ENCODE data around the gene MXD4.
"Not testable (repeated sequence)": the region's sequence is repeated elsewhere in the genome, so short reads cannot be mapped to it uniquely, and the experiment has no call there.

The MXD4 gene

DNA sequence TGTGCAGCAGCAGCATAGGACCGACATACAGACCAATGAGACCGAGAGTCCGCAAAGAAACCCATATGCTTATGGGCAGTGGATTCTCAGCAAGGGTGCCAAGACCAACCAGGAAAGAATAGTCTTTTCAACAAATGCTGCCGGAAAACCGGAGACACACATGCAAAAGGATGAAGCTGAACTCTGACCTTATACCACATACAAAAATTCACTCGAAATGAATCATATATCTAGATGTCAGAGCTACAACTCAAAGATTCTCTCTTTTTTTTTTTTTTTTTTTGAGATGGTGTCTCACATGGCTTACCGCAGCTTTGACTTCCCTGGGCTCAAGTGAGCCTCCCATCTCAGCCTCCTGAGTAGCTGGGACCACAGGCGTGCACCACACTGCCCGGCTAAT is 16.0 kb upstream of the MXD4 start:
- Histone ChIP-seq H3K36me3 (ENCODE audit: insufficient read depth) (no peaks in the 10 kb centered on the region), H3K27me3 (ENCODE audit: insufficient read depth, low read depth) (no peaks in the 10 kb centered on the region), H4K20me1 (ENCODE audit: insufficient read depth) (no peaks in the 10 kb centered on the region), H3K27ac (no peak overlapping the region), H3K4me3 (IDR thresholded peaks at IDR 0.05; ENCODE audit: insufficient read depth, low read depth, low read length) (no peak overlapping the region), H3K79me2 (ENCODE audit: insufficient read depth, low read depth) (no peaks in the 10 kb centered on the region), H2AFZ (ENCODE audit: low read depth) (no peak overlapping the region), H3K9ac (no peak overlapping the region), H3K4me2 (no peak overlapping the region), H3K4me1 (ENCODE audit: low read depth, poor library complexity, severe bottlenecking) (no peaks in the 10 kb centered on the region)
- TF ChIP-seq, protein P1, sequence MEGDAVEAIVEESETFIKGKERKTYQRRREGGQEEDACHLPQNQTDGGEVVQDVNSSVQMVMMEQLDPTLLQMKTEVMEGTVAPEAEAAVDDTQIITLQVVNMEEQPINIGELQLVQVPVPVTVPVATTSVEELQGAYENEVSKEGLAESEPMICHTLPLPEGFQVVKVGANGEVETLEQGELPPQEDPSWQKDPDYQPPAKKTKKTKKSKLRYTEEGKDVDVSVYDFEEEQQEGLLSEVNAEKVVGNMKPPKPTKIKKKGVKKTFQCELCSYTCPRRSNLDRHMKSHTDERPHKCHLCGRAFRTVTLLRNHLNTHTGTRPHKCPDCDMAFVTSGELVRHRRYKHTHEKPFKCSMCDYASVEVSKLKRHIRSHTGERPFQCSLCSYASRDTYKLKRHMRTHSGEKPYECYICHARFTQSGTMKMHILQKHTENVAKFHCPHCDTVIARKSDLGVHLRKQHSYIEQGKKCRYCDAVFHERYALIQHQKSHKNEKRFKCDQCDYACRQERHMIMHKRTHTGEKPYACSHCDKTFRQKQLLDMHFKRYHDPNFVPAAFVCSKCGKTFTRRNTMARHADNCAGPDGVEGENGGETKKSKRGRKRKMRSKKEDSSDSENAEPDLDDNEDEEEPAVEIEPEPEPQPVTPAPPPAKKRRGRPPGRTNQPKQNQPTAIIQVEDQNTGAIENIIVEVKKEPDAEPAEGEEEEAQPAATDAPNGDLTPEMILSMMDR (conservative IDR thresholded peaks at IDR 0.05; ENCODE audit: low read depth, low read length), result no peak

GRCh38 chr4:2276581-2277325 is 14.8 kb upstream of the MXD4 start:
- no peaks in the 10 kb centered on the region for H3K36me3 ChIP-seq (ENCODE audit: insufficient read depth)
- TF ChIP-seq, protein P1 (conservative IDR thresholded peaks at IDR 0.05; ENCODE audit: low read depth, low read length), result no peak
- H3K79me2 ChIP-seq (ENCODE audit: insufficient read depth, low read depth), result no peaks in the 10 kb centered on the region
- H3K4me3 ChIP-seq (IDR thresholded peaks at IDR 0.05; ENCODE audit: insufficient read depth, low read depth, low read length), result no peak overlapping the region
- no peak overlapping the region for H3K9ac ChIP-seq
- H4K20me1 ChIP-seq (ENCODE audit: insufficient read depth), result no peaks in the 10 kb centered on the region
- no peak overlapping the region for H2AFZ ChIP-seq (ENCODE audit: low read depth)
- H3K4me1 ChIP-seq (ENCODE audit: low read depth, poor library complexity, severe bottlenecking), result no peaks in the 10 kb centered on the region
- H3K27ac ChIP-seq, result no peak overlapping the region
- H3K27me3 ChIP-seq (ENCODE audit: insufficient read depth, low read depth), result no peaks in the 10 kb centered on the region
- no peak overlapping the region for H3K4me2 ChIP-seq

DNA sequence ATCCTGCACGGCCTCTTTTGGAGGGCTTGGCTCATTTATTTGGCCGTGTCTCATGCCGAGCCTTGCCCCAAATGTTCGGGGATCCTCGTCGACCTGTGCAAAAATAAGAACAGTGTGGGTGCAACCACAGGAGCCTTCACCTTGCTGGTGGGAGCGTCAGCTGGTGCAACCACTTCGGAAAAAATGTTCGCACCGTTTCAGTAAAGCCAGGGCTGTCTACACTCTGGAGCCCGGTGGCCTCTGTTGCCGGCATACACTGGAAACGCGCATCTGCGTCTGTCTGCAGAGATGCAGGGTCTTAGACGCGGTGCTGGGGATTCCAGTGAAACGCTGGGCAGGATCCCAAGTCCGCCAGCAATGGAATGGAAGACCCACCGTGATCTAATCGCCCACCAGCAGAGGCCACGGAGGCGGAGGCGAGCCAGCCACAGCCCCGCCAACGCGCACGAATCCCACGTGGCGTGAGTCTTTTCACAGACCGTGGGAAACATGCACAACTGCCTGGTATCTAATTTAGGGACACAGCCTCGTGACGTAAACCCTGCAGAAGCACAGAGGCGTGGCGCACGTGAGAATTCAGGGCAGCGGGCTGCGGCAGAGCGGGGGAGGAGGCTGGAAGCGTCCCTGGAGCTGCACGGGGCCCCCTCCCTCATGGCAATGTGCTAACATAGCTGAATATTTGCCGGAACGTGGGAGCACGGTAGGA is 13.8 kb upstream of the MXD4 start:
- Histone ChIP-seq H3K4me2 (no peak overlapping the region), H3K27ac (no peak overlapping the region), H3K79me2 (ENCODE audit: insufficient read depth, low read depth) (no peaks in the 10 kb centered on the region), H3K36me3 (ENCODE audit: insufficient read depth) (no peaks in the 10 kb centered on the region), H3K27me3 (ENCODE audit: insufficient read depth, low read depth) (no peaks in the 10 kb centered on the region), H3K4me1 (ENCODE audit: low read depth, poor library complexity, severe bottlenecking) (no peaks in the 10 kb centered on the region), H3K9ac (no peak overlapping the region), H3K4me3 (IDR thresholded peaks at IDR 0.05; ENCODE audit: insufficient read depth, low read depth, low read length) (no peak overlapping the region), H4K20me1 (ENCODE audit: insufficient read depth) (no peaks in the 10 kb centered on the region), H2AFZ (ENCODE audit: low read depth) (no peak overlapping the region)
- TF ChIP-seq, protein P1 (conservative IDR thresholded peaks at IDR 0.05; ENCODE audit: low read depth, low read length), result no peak

DNA sequence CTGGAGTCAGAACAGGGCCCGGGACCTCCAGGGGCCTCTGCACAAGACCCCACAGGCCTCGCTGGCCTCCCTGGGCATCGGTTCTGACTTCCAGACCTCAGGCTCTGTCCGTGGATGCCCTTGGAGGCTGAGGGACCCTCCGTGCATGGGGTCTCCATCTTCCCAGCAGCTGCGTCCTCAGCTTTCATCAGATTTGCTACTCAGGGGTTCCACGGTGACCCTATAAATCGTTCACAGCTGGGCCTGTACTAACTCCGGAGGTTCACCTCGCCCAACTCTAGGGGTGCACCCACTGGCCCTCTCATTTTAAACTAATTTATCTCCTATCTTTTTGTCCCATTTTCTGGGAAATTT is 13.1 kb upstream of the MXD4 start:
- not testable (repeated sequence) for H4K20me1 ChIP-seq (ENCODE audit: insufficient read depth); H3K4me2 ChIP-seq; H2AFZ ChIP-seq (ENCODE audit: low read depth); H3K4me1 ChIP-seq (ENCODE audit: low read depth, poor library complexity, severe bottlenecking); H3K27me3 ChIP-seq (ENCODE audit: insufficient read depth, low read depth); H3K79me2 ChIP-seq (ENCODE audit: insufficient read depth, low read depth); H3K27ac ChIP-seq; H3K9ac ChIP-seq; H3K36me3 ChIP-seq (ENCODE audit: insufficient read depth); H3K4me3 ChIP-seq (IDR thresholded peaks at IDR 0.05; ENCODE audit: insufficient read depth, low read depth, low read length)

All from KMS-11 (cell line).